DOHH2 (cell line): ENCODE data around the gene SIK3.

Source experiments
- CTCF ChIP-seq: fragments of 200-600 bp; sonication (generic); IDR thresholded peaks from one replicate; pipeline ENCODE4 v1.5.1; 2014; ENCODE audit warnings: antibody characterized with exemption, mild to moderate bottlenecking, low read depth, low read length; ENCODE audit not compliant: poor library complexity, severe bottlenecking
- EZH2phosphoT487 ChIP-seq: fragments of 200-600 bp; sonication (generic); IDR thresholded peaks from 2 replicates; pipeline ENCODE4 v1.6.1; 2017; ENCODE audit warnings: borderline replicate concordance, mild to moderate bottlenecking, antibody characterized with exemption, low read length, moderate library complexity, mixed read lengths

- no peak for TF ChIP-seq CTCF
- no peak for TF ChIP-seq EZH2phosphoT487
These were observed 233.7 kb downstream of the SIK3 start for GRCh38 chr11:116864531-116864930.
